NCI-H1417 treated with DMSO at 0.1 percent for 48 hours (cell line): ENCODE data around the gene HAS3.
"Not testable (repeated sequence)": the region's sequence is repeated elsewhere in the genome, so short reads cannot be mapped to it uniquely, and the experiment has no call there.

ENCODE experiments used
- DNase-seq: peaks from one replicate; lab custom pipeline; 2025; lab: John Stamatoyannopoulos, UW

Gene HAS3

GRCh38 chr16:69105501-69106361, at the start of gene HAS3:
Gene HAS3 (plus strand): TSS chr16:69105653. CDS start chr16:69109396, 3,743 bp downstream.
- DNase-seq = no peak

- DNase-seq = no peak
Measured at GRCh38 chr16:69055980-69056379, 49.5 kb upstream of the HAS3 start.

GRCh38 chr16:69056421-69056820, 49.0 kb upstream of the HAS3 start:
- DNase-seq = no peak

- no peak for DNase-seq
Measured at GRCh38 chr16:69057400-69058378, 47.8 kb upstream of the HAS3 start.

- DNase-seq = not testable (repeated sequence)
Measured at GRCh38 chr16:69063491-69063890, 42.0 kb upstream of the HAS3 start.

- no peak for DNase-seq
Measured at GRCh38 chr16:69064124-69064763, 41.2 kb upstream of the HAS3 start.

GRCh38 chr16:69064764-69065313, 40.6 kb upstream of the HAS3 start:
- no peak for DNase-seq

- no peak for DNase-seq
Measured at GRCh38 chr16:69069504-69069903, 35.9 kb upstream of the HAS3 start.

GRCh38 chr16:69071036-69071435, 34.4 kb upstream of the HAS3 start:
- no peak for DNase-seq

GRCh38 chr16:69072640-69072974, 32.8 kb upstream of the HAS3 start:
- no peak for DNase-seq

GRCh38 chr16:69073181-69073702, 32.2 kb upstream of the HAS3 start:
- DNase-seq = no peak

- no peak for DNase-seq
Measured at GRCh38 chr16:69077251-69077650, 28.2 kb upstream of the HAS3 start.

- no peak for DNase-seq
Measured at GRCh38 chr16:69078073-69078472, 27.4 kb upstream of the HAS3 start.

GRCh38 chr16:69079697-69080096, 25.8 kb upstream of the HAS3 start:
- no peak for DNase-seq

- no peak for DNase-seq
Measured at GRCh38 chr16:69083306-69083941, 22.0 kb upstream of the HAS3 start.

- DNase-seq = no peak
Measured at GRCh38 chr16:69084289-69084688, 21.2 kb upstream of the HAS3 start.

- DNase-seq = no peak
Measured at GRCh38 chr16:69085032-69085695, 20.3 kb upstream of the HAS3 start.

- no peak for DNase-seq
Measured at GRCh38 chr16:69087161-69087581, 18.3 kb upstream of the HAS3 start.

- DNase-seq = no peak
Measured at GRCh38 chr16:69088684-69089083, 16.8 kb upstream of the HAS3 start.

- no peak for DNase-seq
Measured at GRCh38 chr16:69089091-69089910, 16.2 kb upstream of the HAS3 start.
